Ectodermal cell (in vitro differentiated cells): ENCODE measurements around the gene OR1L8. TPM values are rescaled to one million over a fixed set of nuclear protein-coding genes. Genes with fewer than 3 reads are reported as not detected.
"Not testable (repeated sequence)": the region's sequence is repeated elsewhere in the genome, so short reads cannot be mapped to it uniquely, and the experiment has no call there.

ENCODE experiments used
- H3K27ac ChIP-seq: 2 replicates; pipeline ENCODE4 v1.7.0; 2013; ENCODE audit warnings: mild to moderate bottlenecking, low read depth, low read length; ENCODE audit not compliant: insufficient read depth, poor library complexity, severe bottlenecking
- H3K27me3 ChIP-seq: 2 replicates; pipeline ENCODE4 v1.7.0; 2013; ENCODE audit warnings: mild to moderate bottlenecking, low read length; ENCODE audit not compliant: insufficient read depth, control insufficient read depth, poor library complexity, severe bottlenecking
- H3K36me3 ChIP-seq: one replicate; pipeline ENCODE4 v1.7.0; 2013; ENCODE audit warnings: low read length; ENCODE audit not compliant: control insufficient read depth, insufficient read depth
- H3K4me1 ChIP-seq: one replicate; pipeline ENCODE4 v1.7.0; 2013; ENCODE audit warnings: low read length; ENCODE audit not compliant: control insufficient read depth, insufficient read depth
- H3K4me3 ChIP-seq: 2 replicates; pipeline ENCODE4 v1.7.0; 2013; ENCODE audit warnings: low read depth, low read length, control low read depth; ENCODE audit not compliant: insufficient read depth
- H3K9me3 ChIP-seq: 2 replicates; pipeline ENCODE4 v1.7.0; 2013; ENCODE audit warnings: mild to moderate bottlenecking, low read length, moderate library complexity; ENCODE audit not compliant: control insufficient read depth
- WGBS, 2 experiments: methylation state at CpG; one replicate each; pipeline ENCODE4 v1.1.7; 2013; ENCODE audit warnings: missing lambda C conversion rate in 2 of 2; 5-methylcytosine and 5-hydroxymethylcytosine counted together
- polyA plus RNA-seq, 4 experiments: library from polyadenylated mRNA; stranded (reverse); fragments of 50-300 nt; gene quantifications; one replicate each; pipeline ENCODE4 v1.2.3, GENCODE V29; 2013

The OR1L8 gene, protein sequence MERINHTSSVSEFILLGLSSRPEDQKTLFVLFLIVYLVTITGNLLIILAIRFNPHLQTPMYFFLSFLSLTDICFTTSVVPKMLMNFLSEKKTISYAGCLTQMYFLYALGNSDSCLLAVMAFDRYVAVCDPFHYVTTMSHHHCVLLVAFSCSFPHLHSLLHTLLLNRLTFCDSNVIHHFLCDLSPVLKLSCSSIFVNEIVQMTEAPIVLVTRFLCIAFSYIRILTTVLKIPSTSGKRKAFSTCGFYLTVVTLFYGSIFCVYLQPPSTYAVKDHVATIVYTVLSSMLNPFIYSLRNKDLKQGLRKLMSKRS
- polyA plus RNA-seq (2013, experiment 1 of 4) = not detected
- not detected for polyA plus RNA-seq (2013, experiment 2 of 4)
- polyA plus RNA-seq (2013, experiment 3 of 4) = not detected
- not detected for polyA plus RNA-seq (2013, experiment 4 of 4)

DNA sequence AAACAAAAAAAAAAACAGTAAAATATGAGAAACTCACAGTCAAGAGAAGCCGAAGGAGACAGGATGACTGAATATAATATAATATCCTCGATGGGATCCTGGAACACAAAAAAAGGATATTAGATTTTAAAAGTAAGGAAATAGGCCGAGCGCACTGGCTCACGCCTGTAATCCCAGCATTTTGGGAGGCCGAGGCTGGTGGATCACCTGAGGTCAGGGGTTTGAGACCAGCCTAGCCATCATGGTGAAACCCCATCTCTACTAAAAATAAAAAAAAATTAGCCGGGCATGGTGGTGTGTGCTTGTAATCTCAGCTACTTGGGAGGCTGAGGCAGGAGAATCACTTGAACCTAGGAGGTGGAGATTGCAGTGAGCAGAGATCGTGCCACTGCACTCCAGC is at the start of gene OR1L8:
Gene OR1L8, minus strand, starts transcription at position 101 of the 400 bp plus-strand sequence. CDS start 14,907 bp downstream, outside the sequence.
- H3K9me3 ChIP-seq, H3K36me3 ChIP-seq, H3K4me3 ChIP-seq, H3K4me1 ChIP-seq, H3K27ac ChIP-seq, H3K27me3 ChIP-seq: not testable (repeated sequence)
- WGBS, 2 experiments = 82 to 85% methylated on average over 8 of the region's 8 CpGs

DNA sequence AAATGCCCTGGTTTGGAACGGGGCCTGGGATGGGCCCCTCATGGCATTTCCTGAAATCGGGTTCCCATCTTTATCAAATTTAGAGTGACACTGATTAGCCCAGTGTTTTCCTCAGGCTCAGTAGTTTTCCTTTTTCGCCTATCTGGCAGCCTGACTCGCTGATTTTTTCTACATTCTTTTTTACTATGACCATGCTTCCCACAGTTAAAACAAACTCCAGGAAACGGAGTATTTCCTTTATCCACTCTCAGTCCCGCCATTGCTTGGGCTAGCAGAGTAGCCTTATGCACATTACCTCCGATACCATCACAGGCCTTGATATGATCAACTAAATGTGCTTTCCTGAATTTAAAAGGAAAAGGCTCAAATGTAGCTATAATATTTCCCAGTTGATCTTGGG is 36.8 kb upstream of the OR1L8 start:
- H3K4me1 ChIP-seq = no peaks in the 10 kb centered on the region
- H3K36me3 ChIP-seq = no peaks in the 10 kb centered on the region
- no peaks in the 10 kb centered on the region for H3K27me3 ChIP-seq
- H3K4me3 ChIP-seq = no peak overlapping the region
- H3K9me3 ChIP-seq = peaks cover 6% of the 10 kb centered on the region
- no peak overlapping the region for H3K27ac ChIP-seq
- WGBS, 2 experiments = 73% methylated on average over 7 of the region's 7 CpGs

DNA sequence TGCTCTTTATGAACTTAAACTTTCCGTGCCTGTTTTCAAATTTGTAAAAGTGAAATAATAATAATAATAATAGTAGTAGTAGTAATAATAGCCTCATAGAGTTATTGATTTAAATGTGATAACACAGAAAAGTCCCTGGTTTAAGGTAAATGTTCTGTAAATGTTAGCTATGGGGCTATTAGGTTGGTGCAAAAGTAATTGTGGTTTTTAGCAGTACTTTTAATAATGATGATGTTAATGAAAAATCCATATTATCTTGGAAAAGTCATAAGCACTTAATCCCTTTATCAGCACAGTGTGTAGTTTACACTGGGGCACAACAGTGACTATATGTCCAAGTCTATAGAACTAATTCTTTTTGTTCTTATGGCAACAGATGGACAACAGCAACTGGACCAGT is 31.2 kb upstream of the OR1L8 start, which contains the start of gene OR1Q1:
Gene OR1Q1, plus strand, starts transcription at position 377 of the 400 bp plus-strand sequence. Its CDS starts 0 bp downstream, at position 377.
- Histone ChIP-seq H3K27ac (no peak within 1 kb of the TSS), H3K9me3 (no peaks in the 10 kb centered on the region), H3K36me3 (no peaks in the 10 kb centered on the region), H3K4me3 (no peak within 1 kb of the TSS), H3K4me1 (no peaks in the 10 kb centered on the region), H3K27me3 (no peaks in the 10 kb centered on the region)
- WGBS, 2 experiments = no CpG with 5 or more reads among the region's 1 CpG

DNA sequence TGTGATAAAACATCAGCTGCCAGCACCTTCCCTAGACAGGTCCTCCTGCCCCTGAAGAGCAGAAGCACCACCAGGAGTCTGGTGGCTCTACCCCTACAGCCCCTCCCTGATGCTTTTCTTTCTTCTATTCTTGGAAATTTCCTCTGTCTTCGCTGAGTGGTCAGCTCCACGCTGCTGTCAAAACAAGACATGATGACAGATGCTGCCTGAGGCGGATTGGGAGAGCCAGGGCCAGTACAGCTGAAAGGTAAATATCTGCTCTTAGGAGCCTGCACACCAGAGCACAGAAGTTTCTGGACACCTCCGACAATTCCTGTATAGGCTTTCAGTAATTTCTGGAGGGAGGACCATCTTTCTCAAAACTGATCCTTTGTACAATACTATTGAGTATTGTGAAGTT is 26.6 kb upstream of the OR1L8 start:
- Histone ChIP-seq H3K36me3 (no peaks in the 10 kb centered on the region), H3K4me1 (no peaks in the 10 kb centered on the region), H3K27me3 (no peaks in the 10 kb centered on the region), H3K27ac (no peak overlapping the region), H3K4me3 (no peak overlapping the region), H3K9me3 (peaks cover 3% of the 10 kb centered on the region)
- 51 to 62% methylated on average over 4 of the region's 4 CpGs for WGBS, 2 experiments

DNA sequence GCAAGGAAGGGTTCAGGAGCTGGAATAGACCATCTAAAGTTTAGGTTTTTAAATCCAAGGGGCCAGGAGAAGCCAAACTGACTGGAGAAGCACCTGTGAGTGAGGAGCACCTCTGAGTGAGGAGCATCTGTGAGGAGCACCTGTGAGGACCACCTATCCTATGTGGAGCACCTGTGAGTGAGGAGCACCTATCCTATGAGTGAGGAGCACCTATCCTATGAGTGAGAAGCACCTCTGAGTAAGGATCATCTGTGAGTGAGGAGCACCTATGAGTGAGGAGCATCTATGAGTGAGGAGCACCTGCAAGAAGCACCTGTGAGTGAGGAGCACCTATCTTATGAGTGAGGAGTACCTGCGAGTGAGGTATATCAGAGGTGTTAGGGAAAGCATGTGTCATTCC is 23.4 kb upstream of the OR1L8 start:
- H3K4me1 ChIP-seq = no peaks in the 10 kb centered on the region
- H3K4me3 ChIP-seq = no peak overlapping the region
- 41 to 42% methylated on average over 1 of the region's 1 CpG for WGBS, 2 experiments
- H3K27ac ChIP-seq = no peak overlapping the region
- H3K9me3 ChIP-seq = peaks cover 3% of the 10 kb centered on the region
- no peaks in the 10 kb centered on the region for H3K36me3 ChIP-seq
- H3K27me3 ChIP-seq = no peaks in the 10 kb centered on the region

DNA sequence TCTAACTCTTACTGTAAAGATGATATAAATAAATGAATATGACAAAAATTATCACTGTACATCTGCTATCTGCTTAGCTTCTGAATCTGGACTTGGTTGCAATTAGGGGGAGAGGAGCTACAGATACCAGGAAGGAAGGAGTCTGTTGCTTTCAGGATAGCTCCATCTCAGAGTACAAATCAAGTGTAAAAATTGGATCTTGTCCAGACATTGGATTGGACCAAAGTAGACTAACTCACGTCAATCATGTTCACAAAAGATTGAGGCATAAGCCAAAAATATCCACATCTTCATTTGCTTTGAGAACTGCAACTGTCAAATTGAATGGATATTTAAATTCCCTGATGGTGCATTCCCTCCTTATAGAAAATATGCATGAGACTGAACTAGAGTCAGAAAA is 22.5 kb upstream of the OR1L8 start:
- no peaks in the 10 kb centered on the region for H3K27me3 ChIP-seq
- no peak overlapping the region for H3K27ac ChIP-seq
- no peaks in the 10 kb centered on the region for H3K36me3 ChIP-seq
- H3K9me3 ChIP-seq = peaks cover 3% of the 10 kb centered on the region
- no peak overlapping the region for H3K4me3 ChIP-seq
- 38 to 44% methylated on average over 1 of the region's 1 CpG for WGBS, 2 experiments
- no peaks in the 10 kb centered on the region for H3K4me1 ChIP-seq

DNA sequence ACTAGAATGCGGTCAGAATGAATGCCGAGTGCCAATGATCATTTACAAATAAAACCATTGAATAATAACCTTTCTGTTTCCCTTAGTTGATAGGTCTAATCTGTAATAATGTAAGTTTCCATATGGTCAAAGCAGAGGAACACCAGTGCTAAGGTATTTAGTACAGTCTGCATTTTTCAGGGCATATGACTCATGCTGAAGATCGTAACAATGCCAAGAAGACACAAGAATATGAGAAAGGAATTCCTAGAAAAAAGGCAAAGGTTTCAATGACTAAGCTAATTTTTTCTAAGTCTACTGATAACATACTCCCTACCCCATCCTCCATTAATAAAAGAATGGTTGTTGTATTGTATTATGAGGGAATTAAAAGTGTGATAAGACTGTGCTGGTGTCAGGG is 2.8 kb downstream of the OR1L8 start:
- H3K27me3 ChIP-seq = no peaks in the 10 kb centered on the region
- H3K27ac ChIP-seq = no peak overlapping the region
- H3K4me3 ChIP-seq = no peak overlapping the region
- H3K9me3 ChIP-seq = no peaks in the 10 kb centered on the region
- WGBS, 2 experiments = 96% methylated on average over 2 to 3 of the region's 3 CpGs
- H3K36me3 ChIP-seq = no peaks in the 10 kb centered on the region
- no peaks in the 10 kb centered on the region for H3K4me1 ChIP-seq

DNA sequence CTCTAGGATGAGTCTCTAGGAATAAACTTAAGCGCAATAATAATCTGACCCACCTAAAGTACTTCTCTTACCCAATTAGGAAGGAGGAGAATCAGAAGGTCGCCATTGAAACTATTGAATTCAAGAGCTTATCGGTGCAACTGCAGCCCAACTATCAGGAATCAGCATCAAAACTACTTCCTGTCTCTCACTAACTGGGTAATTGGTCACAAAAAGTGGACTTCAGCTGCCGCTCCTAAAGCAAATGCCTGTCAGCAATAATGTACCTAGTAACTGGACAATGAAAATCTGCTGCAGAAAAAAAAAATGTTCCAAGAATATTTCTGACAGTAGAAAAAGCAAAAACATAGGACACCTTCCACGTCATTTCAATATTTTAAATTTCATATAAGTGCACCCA is 3.3 kb downstream of the OR1L8 start:
- Histone ChIP-seq H3K9me3 (no peaks in the 10 kb centered on the region), H3K4me1 (no peaks in the 10 kb centered on the region), H3K4me3 (no peak overlapping the region), H3K27ac (no peak overlapping the region), H3K27me3 (no peaks in the 10 kb centered on the region), H3K36me3 (no peaks in the 10 kb centered on the region)
- 68 to 69% methylated on average over 5 of the region's 5 CpGs for WGBS, 2 experiments

DNA sequence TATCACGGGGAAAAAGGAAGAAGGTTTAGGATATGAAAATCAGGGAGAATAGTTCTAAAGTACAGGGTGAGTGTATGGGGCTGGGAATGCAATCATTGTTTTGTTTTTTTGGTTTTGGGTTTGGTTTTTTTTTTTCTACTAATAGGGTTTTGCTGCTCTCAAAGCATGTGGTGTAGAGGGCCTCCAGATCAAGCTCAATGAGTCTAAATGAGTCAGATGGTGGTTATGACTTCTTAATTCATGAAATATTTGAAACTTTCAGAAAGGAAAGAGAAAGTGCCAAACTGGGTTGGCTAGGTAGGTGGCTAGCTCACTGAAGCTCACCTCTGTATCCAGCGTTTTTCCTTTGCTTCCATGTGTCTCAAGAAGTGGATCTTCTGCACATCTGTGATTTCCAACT is 10.7 kb downstream of the OR1L8 start:
- Histone ChIP-seq H3K4me3 (no peak overlapping the region), H3K4me1 (no peaks in the 10 kb centered on the region), H3K36me3 (no peaks in the 10 kb centered on the region), H3K27me3 (no peaks in the 10 kb centered on the region), H3K9me3 (peaks cover 4% of the 10 kb centered on the region), H3K27ac (no peak overlapping the region)
- 41 to 43% methylated on average over 2 of the region's 2 CpGs for WGBS, 2 experiments

DNA sequence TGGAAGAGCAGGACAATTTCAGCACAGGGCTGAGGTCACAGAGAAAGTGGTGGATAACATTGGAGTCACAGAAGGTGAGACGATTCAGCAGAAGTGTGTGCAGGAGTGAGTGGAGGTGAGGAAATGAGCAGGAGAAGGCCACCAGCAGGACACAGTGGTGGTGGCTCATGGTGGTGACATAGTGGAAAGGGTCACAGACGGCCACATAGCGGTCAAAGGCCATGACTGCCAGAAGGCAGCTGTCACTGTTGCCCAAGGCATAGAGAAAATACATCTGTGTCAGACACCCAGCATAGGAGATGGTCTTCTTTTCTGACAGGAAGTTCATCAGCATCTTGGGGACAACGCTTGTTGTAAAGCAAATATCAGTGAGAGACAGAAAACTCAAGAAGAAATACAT is 15.3 kb downstream of the OR1L8 start:
- no peaks in the 10 kb centered on the region for H3K4me1 ChIP-seq

More for the DNA sequence above, 15.3 kb downstream of the OR1L8 start:
- no peaks in the 10 kb centered on the region for H3K36me3 ChIP-seq
- H3K4me3 ChIP-seq = no peak overlapping the region
- 85 to 88% methylated on average over 4 of the region's 4 CpGs for WGBS, 2 experiments
- H3K27ac ChIP-seq = no peak overlapping the region
- peaks cover 4% of the 10 kb centered on the region for H3K9me3 ChIP-seq
- H3K27me3 ChIP-seq = no peaks in the 10 kb centered on the region
